ENCODE results near the gene FCRL1. TPM values are rescaled to one million over a fixed set of nuclear protein-coding genes. Genes with fewer than 3 reads are reported as not detected.

Gene FCRL1
- polyA plus RNA-seq, 1 of the 3 experiments (the other 2 are of a cell fraction), result not detected

- CTCF ChIA-PET, result no interaction called here
- Histone ChIP-seq H3K4me2 (no peak overlapping the region), H3F3A (replicated peaks; ENCODE audit: insufficient read depth) (no peaks in the 10 kb centered on the region), H3K9ac (no peak overlapping the region), H3K4me3 (ENCODE audit: low read depth in 2 of 2, low read length in 1 of 2) (no peak overlapping the region), H3K9me2 (no peaks in the 10 kb centered on the region), H3K4me1 (ENCODE audit: control insufficient read depth in 1 of 2, insufficient read depth in 2 of 2, low read depth in 1 of 2, low read length in 1 of 2) (no peaks in the 10 kb centered on the region), H3K36me3 (replicated peaks in 1 of 2; ENCODE audit: control insufficient read depth in 1 of 2, insufficient read depth in 2 of 2, low read length in 1 of 2) (no peaks in the 10 kb centered on the region), H3K79me2 (ENCODE audit: insufficient read depth) (no peaks in the 10 kb centered on the region), H2AFZ (ENCODE audit: low read depth) (no peak overlapping the region), H3K27me3 (ENCODE audit: insufficient read depth) (no peaks in the 10 kb centered on the region), H3K9me3 (peaks cover 3% of the 10 kb centered on the region; the same call in 1 of the 2 replicates), H3K27ac (ENCODE audit: low read depth in 2 of 2, low read length in 1 of 2) (no peak overlapping the region), H4K20me1 (ENCODE audit: insufficient read depth) (no peaks in the 10 kb centered on the region)
- no peak for DNase-seq
- TF ChIP-seq JUND (IDR thresholded peaks at IDR 0.05) (no peak), CTCF (IDR thresholded peaks at IDR 0.05) (no peak), EZH2phosphoT487 (IDR thresholded peaks at IDR 0.05; ENCODE audit: borderline replicate concordance, low read depth) (no peak), RCOR1 (IDR thresholded peaks at IDR 0.05; ENCODE audit: low read length) (no peak), MAX (IDR thresholded peaks at IDR 0.05; ENCODE audit: low read depth) (no peak), GABPA (IDR thresholded peaks at IDR 0.05; ENCODE audit: low read depth) (no peak), NRF1 (IDR thresholded peaks at IDR 0.05; ENCODE audit: low read depth, low read length) (no peak), SMC3 (IDR thresholded peaks at IDR 0.05; ENCODE audit: low read depth, low read length) (no peak), POLR2AphosphoS5 (IDR thresholded peaks at IDR 0.05; ENCODE audit: low read depth, low read length) (no peak), NFIC (IDR thresholded peaks at IDR 0.05; ENCODE audit: borderline replicate concordance) (no peak)
- POLR2A ChIA-PET, result no interaction called here
- 3% methylated on average over 1 of the region's 1 CpG for whole genome bisulfite sequencing (ENCODE audit: low lambda C conversion rate)
These were observed 6.7 kb downstream of the FCRL1 start for GRCh38 chr1:157813269-157813668.

- Histone ChIP-seq H3K9ac (no peak overlapping the region), H3K36me3 (replicated peaks in 1 of 2; ENCODE audit: control insufficient read depth in 1 of 2, insufficient read depth in 2 of 2, low read length in 1 of 2) (no peaks in the 10 kb centered on the region), H3K27ac (ENCODE audit: low read depth in 2 of 2, low read length in 1 of 2) (no peak overlapping the region), H4K20me1 (ENCODE audit: insufficient read depth) (no peaks in the 10 kb centered on the region), H3F3A (replicated peaks; ENCODE audit: insufficient read depth) (no peaks in the 10 kb centered on the region), H2AFZ (ENCODE audit: low read depth) (no peak overlapping the region), H3K4me3 (ENCODE audit: low read depth in 2 of 2, low read length in 1 of 2) (no peak overlapping the region), H3K27me3 (ENCODE audit: insufficient read depth) (no peaks in the 10 kb centered on the region; the same call in none of the 2 replicates), H3K79me2 (ENCODE audit: insufficient read depth) (no peaks in the 10 kb centered on the region), H3K4me1 (ENCODE audit: control insufficient read depth in 1 of 2, insufficient read depth in 2 of 2, low read depth in 1 of 2, low read length in 1 of 2) (no peaks in the 10 kb centered on the region), H3K9me3 (no peaks in the 10 kb centered on the region), H3K4me2 (no peak overlapping the region), H3K9me2 (no peaks in the 10 kb centered on the region)
- TF ChIP-seq USF1 (IDR thresholded peaks at IDR 0.05; ENCODE audit: borderline replicate concordance, low read depth), result no peak
- ChIA-PET POLR2A (no interaction called here), CTCF (no interaction called here)
- 6% methylated on average over 4 of the region's 6 CpGs for WGBS (ENCODE audit: low lambda C conversion rate)
- DNase-seq, result no peak
These were observed 13.3 kb downstream of the FCRL1 start for GRCh38 chr1:157806431-157807149.
